GM23338 (cell line): Measurements from ENCODE around the gene CSTF2. TPM values are rescaled to one million over a fixed set of nuclear protein-coding genes. Genes with fewer than 3 reads are reported as not detected.

Experiments used
- ATAC-seq: fragments of 200-7000 bp; cut with Tn5 transposase; 3 replicates; pipeline ENCODE4 v1.9.1; 2020
- DNase-seq: peaks from one replicate; pipeline ENCODE4 v3.0.0-alpha.2; 2015; ENCODE audit warnings: low spot score
- H2AFZ ChIP-seq: fragments of 200-600 bp; sonication (generic); 2 replicates; pipeline ENCODE4 v1.8.0; 2016; ENCODE audit warnings: antibody characterized with exemption, mild to moderate bottlenecking, moderate library complexity
- H3F3A ChIP-seq: fragments of 200-600 bp; sonication (generic); replicated peaks from 2 replicates; pipeline ENCODE4 v1.8.0; 2017; ENCODE audit warnings: antibody characterized with exemption, mixed run types, low read depth
- H3K27ac ChIP-seq: fragments of 200-600 bp; sonication (generic); 2 replicates; pipeline ENCODE4 v1.6.1; 2016; ENCODE audit warnings: low read depth
- H3K27me3 ChIP-seq: fragments of 200-600 bp; sonication (generic); 2 replicates; pipeline ENCODE4 v1.8.0; 2016; ENCODE audit warnings: mild to moderate bottlenecking, mixed run types, moderate library complexity; ENCODE audit not compliant: insufficient read depth
- H3K36me3 ChIP-seq: fragments of 200-600 bp; sonication (generic); 2 replicates; pipeline ENCODE4 v1.8.0; 2016; ENCODE audit warnings: mild to moderate bottlenecking; ENCODE audit not compliant: insufficient read depth
- H3K4me1 ChIP-seq: fragments of 200-600 bp; sonication (generic); 2 replicates; pipeline ENCODE4 v1.8.0; 2016; ENCODE audit warnings: mild to moderate bottlenecking, moderate library complexity; ENCODE audit not compliant: insufficient read depth
- H3K4me2 ChIP-seq: fragments of 200-600 bp; sonication (generic); 2 replicates; pipeline ENCODE4 v1.7.1; 2017; ENCODE audit warnings: mixed run types
- H3K4me3 ChIP-seq: fragments of 200-600 bp; sonication (generic); 2 replicates; pipeline ENCODE4 v1.6.1; 2016; ENCODE audit warnings: mixed run types
- H3K79me2 ChIP-seq: fragments of 200-600 bp; sonication (generic); replicated peaks from 2 replicates; pipeline ENCODE4 v1.8.0; 2017; ENCODE audit warnings: mild to moderate bottlenecking; ENCODE audit not compliant: insufficient read depth
- H3K9me2 ChIP-seq: fragments of 200-600 bp; sonication (generic); 2 replicates; pipeline ENCODE4 v1.8.0; 2017; ENCODE audit not compliant: insufficient read depth
- H4K20me1 ChIP-seq: fragments of 200-600 bp; sonication (generic); replicated peaks from 2 replicates; pipeline ENCODE4 v1.8.0; 2017; ENCODE audit warnings: mild to moderate bottlenecking; ENCODE audit not compliant: insufficient read depth
- H3K27ac Mint-ChIP-seq: 2 replicates; pipeline ENCODE4 v1.8.0; 2020; ENCODE audit warnings: inconsistent platforms, mild to moderate bottlenecking, moderate library complexity, mixed read lengths
- H3K27me3 Mint-ChIP-seq: 3 replicates; pipeline ENCODE4 v1.8.0; 2022; ENCODE audit warnings: low read depth, mild to moderate bottlenecking, moderate library complexity, mixed read lengths, inconsistent platforms; ENCODE audit not compliant: insufficient read depth, poor library complexity
- H3K36me3 Mint-ChIP-seq: 3 replicates; pipeline ENCODE4 v1.8.0; 2021; ENCODE audit warnings: low read depth, mild to moderate bottlenecking, inconsistent platforms, moderate library complexity, mixed read lengths
- H3K4me1 Mint-ChIP-seq: 3 replicates; pipeline ENCODE4 v1.8.0; 2020; ENCODE audit warnings: mild to moderate bottlenecking, inconsistent platforms, mixed read lengths
- H3K4me3 Mint-ChIP-seq: 3 replicates; pipeline ENCODE4 v1.8.0; 2021; ENCODE audit warnings: moderate library complexity, mild to moderate bottlenecking, inconsistent platforms, mixed read lengths
- H3K9me3 Mint-ChIP-seq: 3 replicates; pipeline ENCODE4 v1.8.0; 2020; ENCODE audit warnings: moderate library complexity, mild to moderate bottlenecking, inconsistent platforms, mixed read lengths
- CREB1 ChIP-seq: fragments of 250-450 bp; sonication (Bioruptor Pico); IDR thresholded peaks from 2 replicates; pipeline ENCODE4 v1.5.0; 2020; ENCODE audit warnings: low read depth, mild to moderate bottlenecking, moderate library complexity
- CTCF ChIP-seq, 2 experiments: fragments of 200-600 bp in 1 of 2; sonication (generic) in 1 of 2; conservative IDR thresholded peaks; 2 replicates each; pipeline versions ENCODE4 v1.5.1 to v1.6.1; 2016 to 2017; ENCODE audit warnings: antibody characterized with exemption in 2 of 2, low read depth in 2 of 2, mild to moderate bottlenecking in 2 of 2, moderate library complexity in 1 of 2
- EZH2 ChIP-seq: fragments of 200-600 bp; sonication (generic); IDR thresholded peaks from one replicate; pipeline ENCODE4 v1.8.0; 2017; ENCODE audit warnings: antibody characterized with exemption, mild to moderate bottlenecking, low read depth; ENCODE audit not compliant: unreplicated experiment
- EZH2phosphoT487 ChIP-seq: fragments of 200-600 bp; sonication (generic); IDR thresholded peaks from one replicate; pipeline ENCODE4 v1.8.1; 2018; ENCODE audit warnings: antibody characterized with exemption; ENCODE audit not compliant: unreplicated experiment
- JUNB ChIP-seq: IDR thresholded peaks from one replicate; pipeline ENCODE4 v1.6.1; 2016; ENCODE audit warnings: antibody characterized with exemption; ENCODE audit not compliant: unreplicated experiment
- STAT1 ChIP-seq: IDR thresholded peaks from one replicate; pipeline ENCODE4 v1.6.1; 2016; ENCODE audit warnings: antibody characterized with exemption; ENCODE audit not compliant: unreplicated experiment
- ZNF331 ChIP-seq: fragments of 250-450 bp; sonication (Bioruptor Pico); IDR thresholded peaks from 2 replicates; pipeline ENCODE4 v1.5.0; 2020; ENCODE audit warnings: low read depth, mild to moderate bottlenecking, moderate library complexity
- ZNF462 ChIP-seq: fragments of 250-450 bp; sonication (Bioruptor Pico); IDR thresholded peaks from 2 replicates; pipeline ENCODE4 v1.5.0; 2020; ENCODE audit warnings: mild to moderate bottlenecking, moderate library complexity
- polyA plus RNA-seq: library from polyadenylated mRNA; unstranded; fragments of >200 nt; fragmentation: Nextera tagmentation; extraction: Ambion mirVana; gene quantifications from 2 replicates; pipeline ENCODE4 v1.2.1, GENCODE V29; 2016
- total RNA-seq: library from RNA; depleted of rRNA; stranded (reverse); fragments of >200 nt; shearing (Covaris generic); gene quantifications from 2 replicates; pipeline ENCODE4 v1.2.3, GENCODE V29; 2014

The CSTF2 gene
- total and polyA plus RNA-seq, 2 experiments from 2014 or later = 24.4 to 30.1 TPM

GRCh38 chrX:100868273-100868672 is 48.1 kb downstream of the CSTF2 start:
- no peaks in the 10 kb centered on the region for H3K27me3 ChIP-seq
- no peak overlapping the region for H3K4me3 Mint-ChIP-seq
- peaks cover 5% of the 10 kb centered on the region; the same call in 1 of the 2 replicates for H3K4me1 ChIP-seq
- H3K9me2 ChIP-seq = no peaks in the 10 kb centered on the region
- no peak overlapping the region for H2AFZ ChIP-seq
- ATAC-seq = no peak
- DNase-seq = no peak
- H3K36me3 ChIP-seq = no peaks in the 10 kb centered on the region
- no peaks in the 10 kb centered on the region for H4K20me1 ChIP-seq
- no peaks in the 10 kb centered on the region for H3F3A ChIP-seq
- TF ChIP-seq JUNB (no peak), CREB1 (CRISPR knock-in tag) (no peak), STAT1 (no peak), ZNF331 (CRISPR knock-in tag) (no peak), CTCF (conservative IDR thresholded peaks at IDR 0.05; ENCODE audit: low read depth in 2 of 2) (no peak)
- no peaks in the 10 kb centered on the region for H3K36me3 Mint-ChIP-seq
- no peak overlapping the region for H3K4me3 ChIP-seq
- H3K4me2 ChIP-seq = no peak overlapping the region
- H3K79me2 ChIP-seq = no peaks in the 10 kb centered on the region
- H3K9me3 Mint-ChIP-seq = no peaks in the 10 kb centered on the region; the same call in 2 of the 3 replicates
- H3K4me1 Mint-ChIP-seq = peaks cover 3% of the 10 kb centered on the region; the same call in 2 of the 3 replicates
- H3K27ac ChIP-seq = no peak overlapping the region
- H3K27me3 Mint-ChIP-seq = no peaks in the 10 kb centered on the region
- no peak overlapping the region for H3K27ac Mint-ChIP-seq

GRCh38 chrX:100870527-100870926 is 50.3 kb downstream of the CSTF2 start:
- Mint-ChIP-seq H3K4me3 (no peak overlapping the region), H3K27me3 (no peaks in the 10 kb centered on the region), H3K27ac (0 out of 2 replicates have a peak overlapping the region, but pooled peaks have one; percentile 70), H3K9me3 (no peaks in the 10 kb centered on the region; the same call in 2 of the 3 replicates), H3K36me3 (no peaks in the 10 kb centered on the region), H3K4me1 (peaks cover 3% of the 10 kb centered on the region; the same call in 2 of the 3 replicates)
- H3F3A ChIP-seq = no peaks in the 10 kb centered on the region
- ATAC-seq (no peak), DNase-seq (no peak)
- H3K36me3 ChIP-seq = no peaks in the 10 kb centered on the region
- no peak overlapping the region for H3K4me3 ChIP-seq
- no peaks in the 10 kb centered on the region for H3K27me3 ChIP-seq
- H3K9me2 ChIP-seq = no peaks in the 10 kb centered on the region
- no peak overlapping the region for H3K27ac ChIP-seq
- no peak for TF ChIP-seq EZH2phosphoT487
- no peak for TF ChIP-seq ZNF462 (CRISPR knock-in tag)
- TF ChIP-seq JUNB = no peak
- no peak for TF ChIP-seq STAT1
- no peak for TF ChIP-seq EZH2
- no peak for TF ChIP-seq ZNF331 (CRISPR knock-in tag)
- no peak overlapping the region for H2AFZ ChIP-seq
- no peak overlapping the region for H3K4me2 ChIP-seq
- no peaks in the 10 kb centered on the region for H3K79me2 ChIP-seq
- no peaks in the 10 kb centered on the region for H4K20me1 ChIP-seq
- H3K4me1 ChIP-seq = peaks cover 5% of the 10 kb centered on the region; the same call in 1 of the 2 replicates
